ENCODE data around the gene VAT1L. TPM values are rescaled to one million over a fixed set of nuclear protein-coding genes. Genes with fewer than 3 reads are reported as not detected.

The VAT1L gene
- 10 to 100 TPM in 2 of 10 donors, 1 to 10 TPM in 8; 1.9 to 14.0 (median 8.1) TPM for polyA plus RNA-seq (ENCODE audit: insufficient read length in 10 of 10)
- long read RNA-seq, donor 1, partial matches to known transcripts: 0 of 4 reads
- long read RNA-seq, donor 1, other reads (novel, unspliced or antisense): 0 of 4 reads
- long read RNA-seq, donor 2: 0 reads
- long read RNA-seq, donor 3: 0 reads
- long read RNA-seq, donor 4, partial matches to known transcripts: 0 of 1 reads
- long read RNA-seq, donor 4, other reads (novel, unspliced or antisense): 0 of 1 reads
- long read RNA-seq, donor 5, partial matches to known transcripts: 0 of 2 reads
- long read RNA-seq, donor 5, other reads (novel, unspliced or antisense): 0 of 2 reads
- long read RNA-seq, donor 6, partial matches to known transcripts: 0 of 2 reads
- long read RNA-seq, donor 6, other reads (novel, unspliced or antisense): 0 of 2 reads
- long read RNA-seq, donor 7: 0 reads
- long read RNA-seq, donor 8: 0 reads
- long read RNA-seq, donor 9: 0 reads

- DNase-seq: peak; percentile 17 to 85 (median 54)
Measured at GRCh38 chr16:77788181-77789084, at the start of gene VAT1L. TSS of gene VAT1L (plus strand) at chr16:77788564. CDS start at chr16:77788683, 119 bp downstream.

- DNase-seq: no peak
Measured at GRCh38 chr16:77738706-77739558, 49.4 kb upstream of the VAT1L start.

GRCh38 chr16:77739559-77739892 lies 48.8 kb upstream of the VAT1L start:
- DNase-seq: no peak

- no peak for DNase-seq
Measured at GRCh38 chr16:77744141-77744540, 44.2 kb upstream of the VAT1L start.

- no peak for DNase-seq
Measured at GRCh38 chr16:77745972-77746371, 42.4 kb upstream of the VAT1L start.

- no peak for DNase-seq
Measured at GRCh38 chr16:77748421-77749005, 39.9 kb upstream of the VAT1L start.

GRCh38 chr16:77749415-77749814 lies 38.9 kb upstream of the VAT1L start:
- DNase-seq: no peak

GRCh38 chr16:77758046-77758445 lies 30.3 kb upstream of the VAT1L start:
- DNase-seq: no peak

- DNase-seq: no peak
Measured at GRCh38 chr16:77758508-77758907, 29.9 kb upstream of the VAT1L start.

- DNase-seq: no peak
Measured at GRCh38 chr16:77759201-77759600, 29.2 kb upstream of the VAT1L start.

- DNase-seq: no peak
Measured at GRCh38 chr16:77759821-77760220, 28.5 kb upstream of the VAT1L start.

GRCh38 chr16:77760800-77761199 lies 27.6 kb upstream of the VAT1L start:
- DNase-seq: no peak

GRCh38 chr16:77761204-77761603 lies 27.2 kb upstream of the VAT1L start:
- DNase-seq: no peak

- DNase-seq: no peak
Measured at GRCh38 chr16:77762262-77762661, 26.1 kb upstream of the VAT1L start.

- no peak for DNase-seq
Measured at GRCh38 chr16:77763994-77764393, 24.4 kb upstream of the VAT1L start.

- DNase-seq: no peak
Measured at GRCh38 chr16:77767211-77767610, 21.2 kb upstream of the VAT1L start.

- DNase-seq: no peak
Measured at GRCh38 chr16:77767826-77768225, 20.5 kb upstream of the VAT1L start.

- no peak for DNase-seq
Measured at GRCh38 chr16:77775911-77776909, 12.2 kb upstream of the VAT1L start.

- DNase-seq: no peak
Measured at GRCh38 chr16:77777745-77778144, 10.6 kb upstream of the VAT1L start.

GRCh38 chr16:77780378-77780837 lies 8.0 kb upstream of the VAT1L start:
- peak in 2 of 3 donors; percentile 23 to 88 for DNase-seq

Data from muscle of back (tissue), 13 donors.